ENCODE measurements around the gene CYP2A6. TPM values are rescaled to one million over a fixed set of nuclear protein-coding genes. Genes with fewer than 3 reads are reported as not detected.
A peak's percentile ranks its signal among the peaks of the same experiment; 100 is the strongest.

The CYP2A6 gene
- total and polyA plus RNA-seq, 2 experiments from 2014 or later, result 0.39 TPM; not detected in 1

- TF ChIP-seq EZH2phosphoT487 (IDR thresholded peaks at IDR 0.05; ENCODE audit: unreplicated experiment) (no peak), ZNF331 (CRISPR knock-in tag; IDR thresholded peaks at IDR 0.05; ENCODE audit: low read depth) (no peak), NANOG (IDR thresholded peaks at IDR 0.05; ENCODE audit: borderline replicate concordance) (no peak), POLR2AphosphoS5 (IDR thresholded peaks at IDR 0.05; ENCODE audit: low read depth) (no peak), ZNF114 (CRISPR knock-in tag; IDR thresholded peaks at IDR 0.05) (no peak), CREB1 (CRISPR knock-in tag; IDR thresholded peaks at IDR 0.05; ENCODE audit: low read depth) (no peak), EZH2 (IDR thresholded peaks at IDR 0.05; ENCODE audit: low read depth, unreplicated experiment) (no peak)
- TF ChIP-seq, protein P1, sequence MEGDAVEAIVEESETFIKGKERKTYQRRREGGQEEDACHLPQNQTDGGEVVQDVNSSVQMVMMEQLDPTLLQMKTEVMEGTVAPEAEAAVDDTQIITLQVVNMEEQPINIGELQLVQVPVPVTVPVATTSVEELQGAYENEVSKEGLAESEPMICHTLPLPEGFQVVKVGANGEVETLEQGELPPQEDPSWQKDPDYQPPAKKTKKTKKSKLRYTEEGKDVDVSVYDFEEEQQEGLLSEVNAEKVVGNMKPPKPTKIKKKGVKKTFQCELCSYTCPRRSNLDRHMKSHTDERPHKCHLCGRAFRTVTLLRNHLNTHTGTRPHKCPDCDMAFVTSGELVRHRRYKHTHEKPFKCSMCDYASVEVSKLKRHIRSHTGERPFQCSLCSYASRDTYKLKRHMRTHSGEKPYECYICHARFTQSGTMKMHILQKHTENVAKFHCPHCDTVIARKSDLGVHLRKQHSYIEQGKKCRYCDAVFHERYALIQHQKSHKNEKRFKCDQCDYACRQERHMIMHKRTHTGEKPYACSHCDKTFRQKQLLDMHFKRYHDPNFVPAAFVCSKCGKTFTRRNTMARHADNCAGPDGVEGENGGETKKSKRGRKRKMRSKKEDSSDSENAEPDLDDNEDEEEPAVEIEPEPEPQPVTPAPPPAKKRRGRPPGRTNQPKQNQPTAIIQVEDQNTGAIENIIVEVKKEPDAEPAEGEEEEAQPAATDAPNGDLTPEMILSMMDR (conservative IDR thresholded peaks at IDR 0.05; ENCODE audit: low read depth in 2 of 2), result no peak
These were observed 42.9 kb upstream of the CYP2A6 start (continued) for GRCh38 chr19:40893112-40893511.

DNA sequence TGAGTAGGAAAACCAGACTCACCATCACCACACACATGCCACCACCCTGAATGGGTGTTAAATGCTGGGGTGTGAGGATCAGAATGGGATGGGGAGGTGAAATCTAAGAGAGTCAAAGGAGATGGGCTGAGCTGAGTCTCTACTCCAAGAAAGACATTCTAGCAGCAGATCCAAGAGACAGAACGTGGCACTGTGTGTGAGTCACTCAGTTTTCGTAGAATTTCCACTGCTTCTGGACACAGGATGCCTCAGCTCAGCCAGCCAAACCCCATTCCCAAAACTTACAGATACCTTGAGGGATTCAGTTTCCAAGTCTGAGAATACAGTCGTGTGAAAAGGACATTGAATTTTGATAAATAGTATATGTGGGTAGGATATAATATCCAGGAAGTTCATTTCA is 39.1 kb upstream of the CYP2A6 start:
- no peak for DNase-seq (ENCODE audit: low spot score)
- Mint-ChIP-seq H3K36me3 (ENCODE audit: low read depth) (no peaks in the 10 kb centered on the region), H3K4me1 (no peaks in the 10 kb centered on the region), H3K9me3 (no peaks in the 10 kb centered on the region), H3K4me3 (no peak overlapping the region), H3K27ac (no peak overlapping the region), H3K27me3 (ENCODE audit: insufficient read depth, low read depth, poor library complexity) (peaks cover 5% of the 10 kb centered on the region)
- Histone ChIP-seq H3F3A (replicated peaks; ENCODE audit: low read depth) (no peaks in the 10 kb centered on the region), H3K9me2 (ENCODE audit: insufficient read depth) (no peaks in the 10 kb centered on the region), H3K79me2 (replicated peaks; ENCODE audit: insufficient read depth) (no peaks in the 10 kb centered on the region), H3K4me3 (no peak overlapping the region), H3K36me3 (ENCODE audit: insufficient read depth) (no peaks in the 10 kb centered on the region), H4K20me1 (replicated peaks; ENCODE audit: insufficient read depth) (no peaks in the 10 kb centered on the region), H3K4me1 (ENCODE audit: insufficient read depth) (no peaks in the 10 kb centered on the region), H3K4me2 (no peak overlapping the region), H2AFZ (0 out of 2 replicates have a peak overlapping the region, but pooled peaks have one; percentile 16), H3K27me3 (ENCODE audit: insufficient read depth) (no peaks in the 10 kb centered on the region), H3K27ac (ENCODE audit: low read depth) (no peak overlapping the region)
- TF ChIP-seq EZH2phosphoT487 (IDR thresholded peaks at IDR 0.05; ENCODE audit: unreplicated experiment) (no peak), POLR2AphosphoS5 (IDR thresholded peaks at IDR 0.05; ENCODE audit: low read depth) (no peak), ZNF114 (CRISPR knock-in tag; IDR thresholded peaks at IDR 0.05) (no peak), STAT1 (IDR thresholded peaks at IDR 0.05; ENCODE audit: unreplicated experiment) (no peak), NANOG (IDR thresholded peaks at IDR 0.05; ENCODE audit: borderline replicate concordance) (no peak)
- ATAC-seq, result no peak

DNA sequence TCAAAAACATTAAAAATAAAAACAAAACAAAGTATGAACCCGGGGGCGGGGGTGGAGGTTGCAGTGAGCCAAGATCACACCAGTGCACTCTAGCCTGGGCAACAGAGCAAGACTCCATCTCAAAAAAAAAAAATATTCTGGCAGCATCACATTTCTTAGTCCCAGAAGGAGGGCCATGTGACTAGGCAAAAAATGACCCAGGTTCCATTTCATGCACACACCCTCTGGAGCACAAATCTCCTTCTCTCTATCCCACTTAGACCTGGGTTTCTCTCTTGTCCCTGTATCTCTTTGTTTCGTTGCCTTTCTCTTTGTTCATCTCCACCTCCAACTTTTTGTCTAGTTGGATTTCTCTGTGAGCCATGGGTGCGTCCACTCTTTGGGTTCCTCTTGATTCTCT is 37.9 kb upstream of the CYP2A6 start:
- ATAC-seq, result no peak
- DNase-seq (ENCODE audit: low spot score), result no peak
- H3K4me3 ChIP-seq, result no peak overlapping the region
- Mint-ChIP-seq H3K9me3 (no peaks in the 10 kb centered on the region), H3K27me3 (ENCODE audit: insufficient read depth, low read depth, poor library complexity) (peaks cover 4% of the 10 kb centered on the region), H3K36me3 (ENCODE audit: low read depth) (no peaks in the 10 kb centered on the region), H3K27ac (no peak overlapping the region), H3K4me1 (no peaks in the 10 kb centered on the region), H3K4me3 (no peak overlapping the region)
- H4K20me1 ChIP-seq (replicated peaks; ENCODE audit: insufficient read depth), result no peaks in the 10 kb centered on the region
- H3K79me2 ChIP-seq (replicated peaks; ENCODE audit: insufficient read depth), result no peaks in the 10 kb centered on the region
- H3F3A ChIP-seq (replicated peaks; ENCODE audit: low read depth), result no peaks in the 10 kb centered on the region
- H3K4me2 ChIP-seq, result no peak overlapping the region
- peak overlapping the region; percentile 69 for H2AFZ ChIP-seq
- no peaks in the 10 kb centered on the region for H3K4me1 ChIP-seq (ENCODE audit: insufficient read depth)
- no peaks in the 10 kb centered on the region for H3K9me2 ChIP-seq (ENCODE audit: insufficient read depth)
- H3K36me3 ChIP-seq (ENCODE audit: insufficient read depth), result no peaks in the 10 kb centered on the region
- H3K27me3 ChIP-seq (ENCODE audit: insufficient read depth), result no peaks in the 10 kb centered on the region
- no peak overlapping the region for H3K27ac ChIP-seq (ENCODE audit: low read depth)
- TF ChIP-seq POLR2AphosphoS5 (IDR thresholded peaks at IDR 0.05; ENCODE audit: low read depth) (no peak), STAT1 (IDR thresholded peaks at IDR 0.05; ENCODE audit: unreplicated experiment) (no peak), ETS1 (IDR thresholded peaks at IDR 0.05) (no peak), ZNF114 (CRISPR knock-in tag; IDR thresholded peaks at IDR 0.05) (no peak)
- TF ChIP-seq, protein P2, sequence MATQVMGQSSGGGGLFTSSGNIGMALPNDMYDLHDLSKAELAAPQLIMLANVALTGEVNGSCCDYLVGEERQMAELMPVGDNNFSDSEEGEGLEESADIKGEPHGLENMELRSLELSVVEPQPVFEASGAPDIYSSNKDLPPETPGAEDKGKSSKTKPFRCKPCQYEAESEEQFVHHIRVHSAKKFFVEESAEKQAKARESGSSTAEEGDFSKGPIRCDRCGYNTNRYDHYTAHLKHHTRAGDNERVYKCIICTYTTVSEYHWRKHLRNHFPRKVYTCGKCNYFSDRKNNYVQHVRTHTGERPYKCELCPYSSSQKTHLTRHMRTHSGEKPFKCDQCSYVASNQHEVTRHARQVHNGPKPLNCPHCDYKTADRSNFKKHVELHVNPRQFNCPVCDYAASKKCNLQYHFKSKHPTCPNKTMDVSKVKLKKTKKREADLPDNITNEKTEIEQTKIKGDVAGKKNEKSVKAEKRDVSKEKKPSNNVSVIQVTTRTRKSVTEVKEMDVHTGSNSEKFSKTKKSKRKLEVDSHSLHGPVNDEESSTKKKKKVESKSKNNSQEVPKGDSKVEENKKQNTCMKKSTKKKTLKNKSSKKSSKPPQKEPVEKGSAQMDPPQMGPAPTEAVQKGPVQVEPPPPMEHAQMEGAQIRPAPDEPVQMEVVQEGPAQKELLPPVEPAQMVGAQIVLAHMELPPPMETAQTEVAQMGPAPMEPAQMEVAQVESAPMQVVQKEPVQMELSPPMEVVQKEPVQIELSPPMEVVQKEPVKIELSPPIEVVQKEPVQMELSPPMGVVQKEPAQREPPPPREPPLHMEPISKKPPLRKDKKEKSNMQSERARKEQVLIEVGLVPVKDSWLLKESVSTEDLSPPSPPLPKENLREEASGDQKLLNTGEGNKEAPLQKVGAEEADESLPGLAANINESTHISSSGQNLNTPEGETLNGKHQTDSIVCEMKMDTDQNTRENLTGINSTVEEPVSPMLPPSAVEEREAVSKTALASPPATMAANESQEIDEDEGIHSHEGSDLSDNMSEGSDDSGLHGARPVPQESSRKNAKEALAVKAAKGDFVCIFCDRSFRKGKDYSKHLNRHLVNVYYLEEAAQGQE (IDR thresholded peaks at IDR 0.05; ENCODE audit: unreplicated experiment), result no peak
- TF ChIP-seq, protein P1 (conservative IDR thresholded peaks at IDR 0.05; ENCODE audit: low read depth in 2 of 2), result no peak

Measured in GM23338 (cell line).